HEK293 (cell line): ENCODE data around the gene MSI2.

Experiments used
- CTCF ChIA-PET: fragments of 350-600 bp; formaldehyde crosslinking; extraction: SDS; loops from one replicate; lab custom pipeline; 2021; ENCODE audit warnings: antibody characterized with exemption; lab: Yijun Ruan, JAX
- POLR2A ChIA-PET: fragments of 300-600 bp; formaldehyde crosslinking; extraction: SDS; loops from one replicate; lab custom pipeline; 2020; ENCODE audit warnings: antibody characterized with exemption, inconsistent platforms; lab: Yijun Ruan, JAX
- H3K27ac ChIP-seq: fragments of 200-500 bp; sonication (Bioruptor generic); 2 replicates; pipeline ENCODE4 v1.5.1; 2014; ENCODE audit warnings: low read depth, low read length, control low read depth, inconsistent platforms; ENCODE audit errors: extremely low read depth
- H3K36me3 ChIP-seq, 2 experiments: fragments of 200-500 bp in 1 of 2; sonication (Bioruptor generic) in 1 of 2; 1 replicate in 1 of 2; 2 replicates in 1 of 2; pipeline ENCODE4 v1.5.1; 2014 to 2017; ENCODE audit warnings: inconsistent platforms in 2 of 2, low read length in 2 of 2; ENCODE audit not compliant: control insufficient read depth in 2 of 2, insufficient read depth in 1 of 2
- H3K4me1 ChIP-seq: fragments of 200-500 bp; sonication (Bioruptor generic); 2 replicates; pipeline ENCODE4 v1.5.1; 2014; ENCODE audit warnings: mild to moderate bottlenecking, low read length, inconsistent platforms; ENCODE audit not compliant: control insufficient read depth, insufficient read depth
- H3K4me3 ChIP-seq: 2 replicates; pipeline ENCODE4 v1.5.1; 2011; ENCODE audit warnings: low read depth, mild to moderate bottlenecking, control low read depth, low read length, moderate library complexity
- H3K9me3 ChIP-seq: fragments of 200-500 bp; sonication (Bioruptor generic); 2 replicates; pipeline ENCODE4 v1.5.1; 2014; ENCODE audit warnings: low read depth, low read length, inconsistent platforms; ENCODE audit not compliant: control insufficient read depth, insufficient read depth
- BCL11A ChIP-seq: fragments of 450-650 bp; formaldehyde crosslinking; IDR thresholded peaks from 2 replicates; pipeline ENCODE4 v1.5.1; 2016; ENCODE audit warnings: low read depth, missing biosample characterization, missing genetic modification characterization
- GLIS1 ChIP-seq: fragments of 450-650 bp; formaldehyde crosslinking; IDR thresholded peaks from 2 replicates; pipeline ENCODE4 v1.5.1; 2016; ENCODE audit warnings: missing biosample characterization, missing genetic modification characterization
- KLF10 ChIP-seq: fragments of 450-650 bp; IDR thresholded peaks from 2 replicates; pipeline ENCODE4 v1.5.1; 2018; ENCODE audit warnings: missing biosample characterization, mild to moderate bottlenecking, missing genetic modification characterization
- ZBTB21 ChIP-seq: fragments of 450-650 bp; formaldehyde crosslinking; IDR thresholded peaks from 2 replicates; pipeline ENCODE4 v1.5.1; 2017; ENCODE audit warnings: missing biosample characterization, missing genetic modification characterization
- ZNF530 ChIP-seq: fragments of 450-650 bp; formaldehyde crosslinking; IDR thresholded peaks from 2 replicates; pipeline ENCODE4 v1.5.1; 2016; ENCODE audit warnings: low read depth, missing biosample characterization, missing genetic modification characterization
- ZNF626 ChIP-seq: fragments of 450-650 bp; sonication (Bioruptor Pico); formaldehyde crosslinking; IDR thresholded peaks from 2 replicates; pipeline ENCODE4 v1.5.1; 2018; ENCODE audit warnings: missing biosample characterization, missing genetic modification characterization, inconsistent platforms
- ZNF701 ChIP-seq: fragments of 450-650 bp; formaldehyde crosslinking; IDR thresholded peaks from 2 replicates; pipeline ENCODE4 v1.5.1; 2016; ENCODE audit warnings: missing biosample characterization, missing genetic modification characterization
- TF ChIP-seq, protein P1 (sequence below): fragments of 450-650 bp; formaldehyde crosslinking; IDR thresholded peaks from 2 replicates; pipeline ENCODE4 v1.5.1; 2016; ENCODE audit warnings: missing biosample characterization, missing genetic modification characterization, borderline replicate concordance
- TF ChIP-seq, protein P2 (sequence below): fragments of 450-650 bp; formaldehyde crosslinking; IDR thresholded peaks from 2 replicates; pipeline ENCODE4 v1.5.1; 2016; ENCODE audit warnings: missing biosample characterization, missing genetic modification characterization
- TF ChIP-seq, protein P3 (sequence below): fragments of 450-650 bp; formaldehyde crosslinking; IDR thresholded peaks from 2 replicates; pipeline ENCODE4 v1.5.1; 2016; ENCODE audit warnings: missing biosample characterization, missing genetic modification characterization, borderline replicate concordance
- TF ChIP-seq, protein P4 (sequence below): fragments of 450-650 bp; formaldehyde crosslinking; IDR thresholded peaks from 2 replicates; pipeline ENCODE4 v1.5.1; 2016; ENCODE audit warnings: missing biosample characterization, missing genetic modification characterization
- TF ChIP-seq, protein P5 (sequence below): fragments of 450-650 bp; formaldehyde crosslinking; IDR thresholded peaks from 2 replicates; pipeline ENCODE4 v1.5.1; 2016; ENCODE audit warnings: missing biosample characterization, missing genetic modification characterization

The MSI2 gene

DNA sequence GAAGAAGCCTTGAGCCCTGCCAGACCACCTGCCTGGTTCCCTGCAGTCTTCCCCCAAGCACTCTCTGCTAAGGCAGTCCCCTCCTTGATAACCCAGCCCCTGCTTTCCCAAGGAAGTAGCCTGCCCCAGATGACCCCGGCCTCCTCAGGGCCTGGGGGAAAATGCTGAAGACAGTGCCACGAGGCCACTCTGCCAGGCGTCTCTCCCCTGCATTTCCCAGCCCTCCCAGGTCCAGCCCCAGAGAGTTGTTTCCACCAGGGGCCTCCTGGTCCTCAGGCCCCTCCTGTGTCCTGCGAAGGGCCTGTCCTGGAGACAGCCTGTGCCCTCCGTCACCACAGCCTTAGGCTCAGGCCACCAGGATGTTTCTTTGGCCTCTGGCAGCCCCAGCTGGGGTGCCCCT is 392.4 kb downstream of the MSI2 start:
- CTCF ChIA-PET, result interaction anchor here (0.9 kb wide), 1 partner anchor 23 kb away, joined by 3 read pairs; no protein-coding TSS in a partner anchor

More for the DNA sequence above, 392.4 kb downstream of the MSI2 start:
- POLR2A ChIA-PET, result no interaction called here
- Histone ChIP-seq H3K27ac (no peak overlapping the region), H3K9me3 (no peaks in the 10 kb centered on the region), H3K36me3 (peaks cover 0 to 3% of the 10 kb centered on the region in 2 experiments; a peak in 1 of 3 replicates), H3K4me1 (peaks cover 3% of the 10 kb centered on the region; the same call in 1 of the 2 replicates), H3K4me3 (no peak overlapping the region)
- TF ChIP-seq ZNF701 (tag by site-specific recombination) (no peak), GLIS1 (tag by site-specific recombination) (no peak), ZNF530 (tag by site-specific recombination) (no peak), BCL11A (tag by site-specific recombination) (no peak), ZBTB21 (tag by site-specific recombination) (no peak), KLF10 (tag by site-specific recombination) (no peak), ZNF626 (tag by site-specific recombination) (no peak)
- TF ChIP-seq, protein P1, sequence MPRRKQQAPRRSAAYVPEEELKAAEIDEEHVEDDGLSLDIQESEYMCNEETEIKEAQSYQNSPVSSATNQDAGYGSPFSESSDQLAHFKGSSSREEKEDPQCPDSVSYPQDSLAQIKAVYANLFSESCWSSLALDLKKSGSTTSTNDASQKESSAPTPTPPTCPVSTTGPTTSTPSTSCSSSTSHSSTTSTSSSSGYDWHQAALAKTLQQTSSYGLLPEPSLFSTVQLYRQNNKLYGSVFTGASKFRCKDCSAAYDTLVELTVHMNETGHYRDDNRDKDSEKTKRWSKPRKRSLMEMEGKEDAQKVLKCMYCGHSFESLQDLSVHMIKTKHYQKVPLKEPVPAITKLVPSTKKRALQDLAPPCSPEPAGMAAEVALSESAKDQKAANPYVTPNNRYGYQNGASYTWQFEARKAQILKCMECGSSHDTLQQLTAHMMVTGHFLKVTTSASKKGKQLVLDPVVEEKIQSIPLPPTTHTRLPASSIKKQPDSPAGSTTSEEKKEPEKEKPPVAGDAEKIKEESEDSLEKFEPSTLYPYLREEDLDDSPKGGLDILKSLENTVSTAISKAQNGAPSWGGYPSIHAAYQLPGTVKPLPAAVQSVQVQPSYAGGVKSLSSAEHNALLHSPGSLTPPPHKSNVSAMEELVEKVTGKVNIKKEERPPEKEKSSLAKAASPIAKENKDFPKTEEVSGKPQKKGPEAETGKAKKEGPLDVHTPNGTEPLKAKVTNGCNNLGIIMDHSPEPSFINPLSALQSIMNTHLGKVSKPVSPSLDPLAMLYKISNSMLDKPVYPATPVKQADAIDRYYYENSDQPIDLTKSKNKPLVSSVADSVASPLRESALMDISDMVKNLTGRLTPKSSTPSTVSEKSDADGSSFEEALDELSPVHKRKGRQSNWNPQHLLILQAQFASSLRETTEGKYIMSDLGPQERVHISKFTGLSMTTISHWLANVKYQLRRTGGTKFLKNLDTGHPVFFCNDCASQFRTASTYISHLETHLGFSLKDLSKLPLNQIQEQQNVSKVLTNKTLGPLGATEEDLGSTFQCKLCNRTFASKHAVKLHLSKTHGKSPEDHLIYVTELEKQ, result no peak
- TF ChIP-seq, protein P2, sequence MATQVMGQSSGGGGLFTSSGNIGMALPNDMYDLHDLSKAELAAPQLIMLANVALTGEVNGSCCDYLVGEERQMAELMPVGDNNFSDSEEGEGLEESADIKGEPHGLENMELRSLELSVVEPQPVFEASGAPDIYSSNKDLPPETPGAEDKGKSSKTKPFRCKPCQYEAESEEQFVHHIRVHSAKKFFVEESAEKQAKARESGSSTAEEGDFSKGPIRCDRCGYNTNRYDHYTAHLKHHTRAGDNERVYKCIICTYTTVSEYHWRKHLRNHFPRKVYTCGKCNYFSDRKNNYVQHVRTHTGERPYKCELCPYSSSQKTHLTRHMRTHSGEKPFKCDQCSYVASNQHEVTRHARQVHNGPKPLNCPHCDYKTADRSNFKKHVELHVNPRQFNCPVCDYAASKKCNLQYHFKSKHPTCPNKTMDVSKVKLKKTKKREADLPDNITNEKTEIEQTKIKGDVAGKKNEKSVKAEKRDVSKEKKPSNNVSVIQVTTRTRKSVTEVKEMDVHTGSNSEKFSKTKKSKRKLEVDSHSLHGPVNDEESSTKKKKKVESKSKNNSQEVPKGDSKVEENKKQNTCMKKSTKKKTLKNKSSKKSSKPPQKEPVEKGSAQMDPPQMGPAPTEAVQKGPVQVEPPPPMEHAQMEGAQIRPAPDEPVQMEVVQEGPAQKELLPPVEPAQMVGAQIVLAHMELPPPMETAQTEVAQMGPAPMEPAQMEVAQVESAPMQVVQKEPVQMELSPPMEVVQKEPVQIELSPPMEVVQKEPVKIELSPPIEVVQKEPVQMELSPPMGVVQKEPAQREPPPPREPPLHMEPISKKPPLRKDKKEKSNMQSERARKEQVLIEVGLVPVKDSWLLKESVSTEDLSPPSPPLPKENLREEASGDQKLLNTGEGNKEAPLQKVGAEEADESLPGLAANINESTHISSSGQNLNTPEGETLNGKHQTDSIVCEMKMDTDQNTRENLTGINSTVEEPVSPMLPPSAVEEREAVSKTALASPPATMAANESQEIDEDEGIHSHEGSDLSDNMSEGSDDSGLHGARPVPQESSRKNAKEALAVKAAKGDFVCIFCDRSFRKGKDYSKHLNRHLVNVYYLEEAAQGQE, result no peak
- TF ChIP-seq, protein P3, sequence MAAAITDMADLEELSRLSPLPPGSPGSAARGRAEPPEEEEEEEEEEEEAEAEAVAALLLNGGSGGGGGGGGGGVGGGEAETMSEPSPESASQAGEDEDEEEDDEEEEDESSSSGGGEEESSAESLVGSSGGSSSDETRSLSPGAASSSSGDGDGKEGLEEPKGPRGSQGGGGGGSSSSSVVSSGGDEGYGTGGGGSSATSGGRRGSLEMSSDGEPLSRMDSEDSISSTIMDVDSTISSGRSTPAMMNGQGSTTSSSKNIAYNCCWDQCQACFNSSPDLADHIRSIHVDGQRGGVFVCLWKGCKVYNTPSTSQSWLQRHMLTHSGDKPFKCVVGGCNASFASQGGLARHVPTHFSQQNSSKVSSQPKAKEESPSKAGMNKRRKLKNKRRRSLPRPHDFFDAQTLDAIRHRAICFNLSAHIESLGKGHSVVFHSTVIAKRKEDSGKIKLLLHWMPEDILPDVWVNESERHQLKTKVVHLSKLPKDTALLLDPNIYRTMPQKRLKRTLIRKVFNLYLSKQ (tag by site-specific recombination), result no peak
- TF ChIP-seq, protein P4, sequence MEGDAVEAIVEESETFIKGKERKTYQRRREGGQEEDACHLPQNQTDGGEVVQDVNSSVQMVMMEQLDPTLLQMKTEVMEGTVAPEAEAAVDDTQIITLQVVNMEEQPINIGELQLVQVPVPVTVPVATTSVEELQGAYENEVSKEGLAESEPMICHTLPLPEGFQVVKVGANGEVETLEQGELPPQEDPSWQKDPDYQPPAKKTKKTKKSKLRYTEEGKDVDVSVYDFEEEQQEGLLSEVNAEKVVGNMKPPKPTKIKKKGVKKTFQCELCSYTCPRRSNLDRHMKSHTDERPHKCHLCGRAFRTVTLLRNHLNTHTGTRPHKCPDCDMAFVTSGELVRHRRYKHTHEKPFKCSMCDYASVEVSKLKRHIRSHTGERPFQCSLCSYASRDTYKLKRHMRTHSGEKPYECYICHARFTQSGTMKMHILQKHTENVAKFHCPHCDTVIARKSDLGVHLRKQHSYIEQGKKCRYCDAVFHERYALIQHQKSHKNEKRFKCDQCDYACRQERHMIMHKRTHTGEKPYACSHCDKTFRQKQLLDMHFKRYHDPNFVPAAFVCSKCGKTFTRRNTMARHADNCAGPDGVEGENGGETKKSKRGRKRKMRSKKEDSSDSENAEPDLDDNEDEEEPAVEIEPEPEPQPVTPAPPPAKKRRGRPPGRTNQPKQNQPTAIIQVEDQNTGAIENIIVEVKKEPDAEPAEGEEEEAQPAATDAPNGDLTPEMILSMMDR (tag by site-specific recombination), result no peak
- TF ChIP-seq, protein P5, sequence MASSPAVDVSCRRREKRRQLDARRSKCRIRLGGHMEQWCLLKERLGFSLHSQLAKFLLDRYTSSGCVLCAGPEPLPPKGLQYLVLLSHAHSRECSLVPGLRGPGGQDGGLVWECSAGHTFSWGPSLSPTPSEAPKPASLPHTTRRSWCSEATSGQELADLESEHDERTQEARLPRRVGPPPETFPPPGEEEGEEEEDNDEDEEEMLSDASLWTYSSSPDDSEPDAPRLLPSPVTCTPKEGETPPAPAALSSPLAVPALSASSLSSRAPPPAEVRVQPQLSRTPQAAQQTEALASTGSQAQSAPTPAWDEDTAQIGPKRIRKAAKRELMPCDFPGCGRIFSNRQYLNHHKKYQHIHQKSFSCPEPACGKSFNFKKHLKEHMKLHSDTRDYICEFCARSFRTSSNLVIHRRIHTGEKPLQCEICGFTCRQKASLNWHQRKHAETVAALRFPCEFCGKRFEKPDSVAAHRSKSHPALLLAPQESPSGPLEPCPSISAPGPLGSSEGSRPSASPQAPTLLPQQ, result no peak
